Hair follicular keratinocyte (primary cell): ENCODE data around the gene GXYLT1. TPM values are rescaled to one million over a fixed set of nuclear protein-coding genes. Genes with fewer than 3 reads are reported as not detected.

Experiments used
- total RNA-seq: library from RNA; depleted of rRNA; stranded (reverse); fragments of >200 nt; gene quantifications from 2 replicates; pipeline ENCODE4 v1.2.3, GENCODE V29; 2015

GXYLT1 gene
- total RNA-seq: 4.5 and 8.4 TPM in 2 replicates

GRCh38 chr12:42144408-42145196, at the start of gene GXYLT1:
GXYLT1 (minus strand) TSS chr12:42144874; CDS start chr12:42144646, 228 bp downstream.

Other genes with a start within 250 kb of the GXYLT1 start
- gene YAF2, start 93.4 kb upstream of the GXYLT1 start, total RNA-seq: 7.1 and 8.5 TPM in 2 replicates
- gene ZCRB1, start 181.2 kb upstream of the GXYLT1 start, total RNA-seq: 32.9 and 36.1 TPM in 2 replicates
- 59.9 and 70.1 TPM in 2 replicates for gene PPHLN1, start 181.3 kb upstream of the GXYLT1 start, total RNA-seq